ENCODE results near the gene EIF4E1B. TPM values are rescaled to one million over a fixed set of nuclear protein-coding genes. Genes with fewer than 3 reads are reported as not detected.

Gene EIF4E1B
- total RNA-seq, 2 donors from 2014 or later, result not detected

GRCh38 chr5:176658007-176658599 is 27.6 kb downstream of the EIF4E1B start:
- Histone ChIP-seq H3K4me3 (no peak overlapping the region), H3K4me1 (peaks cover 0 to 12% of the 10 kb centered on the region in 2 donors), H3K27ac (no peak overlapping the region), H3K36me3 (peaks cover 19% of the 10 kb centered on the region), H3K9me3 (no peaks in the 10 kb centered on the region), H3K27me3 (no peaks in the 10 kb centered on the region)
- TF ChIP-seq CTCF (IDR thresholded peaks at IDR 0.05), result peak; percentile 73 to 93
- peak; percentile 81 for DNase-seq (ENCODE audit: low spot score)

GRCh38 chr5:176658817-176659511 is 28.5 kb downstream of the EIF4E1B start:
- no peak for TF ChIP-seq CTCF (IDR thresholded peaks at IDR 0.05)
- H3K4me1 ChIP-seq, result peaks cover 0 to 12% of the 10 kb centered on the region in 2 donors
- H3K27me3 ChIP-seq, result no peaks in the 10 kb centered on the region
- H3K27ac ChIP-seq, result no peak overlapping the region
- H3K9me3 ChIP-seq, result no peaks in the 10 kb centered on the region
- H3K36me3 ChIP-seq, result peaks cover 12% of the 10 kb centered on the region
- no peak for DNase-seq (ENCODE audit: low spot score)
- no peak overlapping the region for H3K4me3 ChIP-seq

- Histone ChIP-seq H3K27ac (no peak overlapping the region), H3K36me3 (peaks cover 12% of the 10 kb centered on the region), H3K4me3 (no peak overlapping the region), H3K9me3 (no peaks in the 10 kb centered on the region), H3K4me1 (peaks cover 0 to 12% of the 10 kb centered on the region in 2 donors), H3K27me3 (no peaks in the 10 kb centered on the region)
- TF ChIP-seq CTCF (IDR thresholded peaks at IDR 0.05), result no peak
- DNase-seq (ENCODE audit: low spot score), result no peak
These were observed 29.0 kb downstream of the EIF4E1B start for GRCh38 chr5:176659512-176659839.

- Histone ChIP-seq H3K27me3 (no peaks in the 10 kb centered on the region), H3K36me3 (peaks cover 9% of the 10 kb centered on the region), H3K27ac (no peak overlapping the region), H3K4me1 (peaks cover 0 to 12% of the 10 kb centered on the region in 2 donors), H3K9me3 (no peaks in the 10 kb centered on the region), H3K4me3 (no peak overlapping the region)
- TF ChIP-seq CTCF (IDR thresholded peaks at IDR 0.05), result no peak
- no peak for DNase-seq (ENCODE audit: low spot score)
These were observed 29.5 kb downstream of the EIF4E1B start for GRCh38 chr5:176659860-176660461.

GRCh38 chr5:176660530-176660859 is 30.0 kb downstream of the EIF4E1B start:
- Histone ChIP-seq H3K4me3 (no peak overlapping the region), H3K27ac (no peak overlapping the region), H3K36me3 (peaks cover 7% of the 10 kb centered on the region), H3K27me3 (no peaks in the 10 kb centered on the region), H3K4me1 (peaks cover 0 to 12% of the 10 kb centered on the region in 2 donors), H3K9me3 (no peaks in the 10 kb centered on the region)
- no peak for DNase-seq (ENCODE audit: low spot score)
- no peak for TF ChIP-seq CTCF (IDR thresholded peaks at IDR 0.05)

Measured in right atrium auricular region (tissue), 2 donors.